ENCODE data around the gene EIF4E1B.

EIF4E1B gene

DNA sequence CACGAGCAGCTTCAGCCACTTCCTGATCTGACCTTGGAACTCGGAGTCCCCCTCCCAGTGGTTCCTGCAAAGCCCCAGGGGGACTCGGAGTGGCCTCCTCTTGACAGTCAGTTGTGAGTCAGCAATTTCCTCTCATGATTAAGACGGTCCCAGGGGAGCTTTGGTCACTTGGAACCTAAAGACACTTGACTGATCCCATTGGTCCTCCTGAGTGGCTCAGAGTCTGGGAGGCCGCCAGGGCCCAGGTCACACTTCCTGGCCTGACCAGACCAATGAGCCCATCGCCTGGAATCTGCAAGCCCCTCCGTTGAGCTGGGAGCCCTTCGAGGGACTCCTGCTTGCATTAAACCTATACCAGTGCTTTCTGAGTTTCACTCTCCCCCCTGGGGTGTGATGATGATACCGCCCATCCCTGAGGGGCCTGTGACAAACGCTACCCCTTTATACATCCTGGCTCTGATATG is 45.9 kb downstream of the EIF4E1B start:
- DNase-seq (ENCODE audit: low spot score in 2 of 2) = no peak
- Histone ChIP-seq H3K4me3 (no peak overlapping the region), H3K27me3 (ENCODE audit: low read depth) (no peaks in the 10 kb centered on the region; the same call in 1 of the 2 replicates), H3K36me3 (replicated peaks) (no peaks in the 10 kb centered on the region), H3K9me3 (no peaks in the 10 kb centered on the region), H3K4me1 (peaks cover 3% of the 10 kb centered on the region; the same call in 1 of the 2 replicates)
- in situ Hi-C loops (cut with MboI; ENCODE audit: low sequenced_read_pairs) = no loop called here

DNA sequence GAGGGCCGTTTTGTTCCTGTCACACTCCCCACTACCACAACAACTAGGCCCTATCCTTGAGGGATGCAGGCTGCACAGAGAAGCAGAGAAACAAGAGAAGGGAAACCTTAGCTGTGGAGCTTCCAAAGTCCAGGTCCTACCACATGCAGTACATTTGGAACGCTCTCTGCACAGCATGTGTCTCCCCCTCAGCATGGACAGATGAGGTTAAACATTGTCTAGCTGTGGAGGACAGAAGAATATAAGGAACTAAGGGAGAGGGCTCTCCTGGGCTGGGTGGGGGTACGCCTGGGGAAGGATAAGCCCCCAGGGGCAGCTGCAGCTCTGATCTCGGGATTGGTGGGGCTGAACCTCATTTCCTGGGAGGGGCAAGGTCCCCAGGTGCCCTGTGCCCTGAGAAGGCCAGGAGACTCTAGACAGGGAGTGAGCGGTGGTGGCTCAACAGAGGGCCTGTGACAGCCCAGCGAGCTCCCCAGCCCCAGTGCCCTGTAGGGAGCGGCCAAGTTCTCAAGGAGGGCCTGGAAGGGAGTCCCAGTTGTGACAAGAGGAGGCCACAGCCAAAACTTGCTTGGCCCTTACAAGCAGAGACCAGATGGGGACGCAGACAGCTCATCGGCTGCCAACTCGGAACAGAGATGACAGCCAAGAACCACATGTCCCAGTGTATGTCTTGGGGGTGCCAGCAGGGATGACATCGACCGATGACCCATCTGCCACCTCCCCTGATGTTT is 46.9 kb downstream of the EIF4E1B start:
- peaks cover 7% of the 10 kb centered on the region; the same call in 1 of the 2 replicates for H3K27me3 ChIP-seq (ENCODE audit: low read depth)
- no peak overlapping the region for H3K4me3 ChIP-seq
- no peaks in the 10 kb centered on the region for H3K36me3 ChIP-seq (replicated peaks)
- peaks cover 2% of the 10 kb centered on the region; the same call in 1 of the 2 replicates for H3K4me1 ChIP-seq
- DNase-seq (ENCODE audit: low spot score in 2 of 2) = no peak
- H3K9me3 ChIP-seq = no peaks in the 10 kb centered on the region
- in situ Hi-C loops (cut with MboI; ENCODE audit: low sequenced_read_pairs) = no loop called here

DNA sequence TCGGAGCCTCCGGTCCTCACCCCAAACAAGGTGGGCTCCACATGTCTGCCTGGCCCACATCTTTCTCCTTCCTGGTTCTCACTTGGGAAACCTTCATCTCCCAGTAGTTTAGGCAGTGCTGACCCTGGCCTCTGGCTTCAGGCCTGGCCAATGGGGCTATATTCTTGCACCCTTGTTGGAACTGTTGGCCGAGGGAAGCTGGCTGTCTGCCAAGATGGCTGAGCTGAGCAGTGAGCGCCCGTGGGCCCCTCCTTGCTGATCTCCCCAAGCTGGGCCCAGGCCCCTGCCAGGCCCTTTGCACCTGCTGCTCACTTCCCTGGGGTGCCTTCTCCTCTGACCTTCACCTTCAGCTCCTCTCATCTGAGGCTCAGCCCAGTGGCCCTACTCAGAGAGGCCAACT is 48.1 kb downstream of the EIF4E1B start:
- no peak for DNase-seq (ENCODE audit: low spot score in 2 of 2)
- H3K9me3 ChIP-seq = no peaks in the 10 kb centered on the region
- peaks cover 14% of the 10 kb centered on the region; the same call in 1 of the 2 replicates for H3K27me3 ChIP-seq (ENCODE audit: low read depth)
- no peaks in the 10 kb centered on the region for H3K4me1 ChIP-seq
- no peak overlapping the region for H3K4me3 ChIP-seq
- H3K36me3 ChIP-seq (replicated peaks) = no peaks in the 10 kb centered on the region
- in situ Hi-C loops (cut with MboI; ENCODE audit: low sequenced_read_pairs) = no loop called here

DNA sequence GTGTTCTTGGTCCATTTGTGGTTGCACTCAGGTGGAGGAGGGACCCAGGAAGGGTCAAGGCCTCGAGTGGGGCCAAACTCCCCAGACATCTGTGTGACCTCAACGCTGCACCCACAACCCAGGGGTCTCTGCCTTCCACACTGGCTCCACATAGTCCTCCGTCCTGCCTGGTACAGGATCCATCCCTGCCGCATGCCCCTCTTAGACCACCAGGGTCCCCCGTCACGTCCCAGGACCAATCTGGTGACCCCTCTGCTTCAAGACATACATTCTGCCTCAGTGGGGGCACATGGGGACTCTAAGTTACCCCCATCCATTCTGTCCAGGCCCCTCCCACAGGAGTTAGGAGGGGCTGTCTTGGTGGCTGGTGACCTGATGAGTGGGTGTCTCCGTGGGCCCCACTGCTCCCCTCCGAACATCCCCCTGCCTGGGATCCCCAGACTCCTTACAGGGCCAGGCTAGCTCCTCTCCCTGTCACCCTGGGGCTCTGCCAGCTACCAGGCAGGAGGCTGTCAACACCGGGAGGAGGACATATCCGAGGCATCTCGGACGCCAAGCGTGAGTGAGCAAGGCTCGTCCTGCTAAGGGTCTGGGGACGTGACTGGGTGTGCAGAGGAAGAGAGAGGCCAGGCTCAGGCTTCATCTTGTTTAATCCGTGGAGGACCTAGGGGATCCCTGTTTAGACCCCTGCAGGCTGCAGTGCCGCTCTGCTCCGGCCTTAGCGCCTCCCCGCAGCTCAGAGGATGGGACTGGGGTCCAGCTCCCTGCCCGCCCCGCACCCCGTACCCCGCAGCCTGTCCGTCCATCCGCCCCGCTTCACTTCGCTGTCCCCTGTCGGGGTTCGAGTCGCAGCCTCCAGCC is 49.1 kb downstream of the EIF4E1B start:
- Histone ChIP-seq H3K9me3 (no peaks in the 10 kb centered on the region), H3K4me3 (no peak overlapping the region), H3K4me1 (no peaks in the 10 kb centered on the region), H3K36me3 (replicated peaks) (no peaks in the 10 kb centered on the region), H3K27me3 (ENCODE audit: low read depth) (peaks cover 16% of the 10 kb centered on the region; the same call in 1 of the 2 replicates)
- no peak for DNase-seq (ENCODE audit: low spot score in 2 of 2)
- in situ Hi-C loops (cut with MboI; ENCODE audit: low sequenced_read_pairs) = no loop called here

DNA sequence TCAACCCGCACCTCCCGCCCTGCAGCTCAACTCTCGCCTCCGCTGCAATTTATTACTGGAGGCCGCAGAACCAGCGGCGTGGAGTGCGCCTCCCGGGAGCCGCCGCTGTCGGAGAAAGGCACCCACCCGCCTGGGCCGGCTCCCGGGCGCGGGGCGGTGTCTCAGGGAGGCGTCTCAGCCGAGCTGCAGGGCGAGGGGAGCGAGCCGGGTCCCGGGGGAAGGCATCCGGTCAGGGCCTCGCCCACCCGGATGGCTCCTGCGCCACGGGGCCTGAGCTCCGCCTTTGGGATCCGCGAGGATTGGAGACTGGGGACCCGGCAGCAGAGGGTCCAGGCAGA is 49.7 kb downstream of the EIF4E1B start:
- H3K9me3 ChIP-seq = no peaks in the 10 kb centered on the region
- no peaks in the 10 kb centered on the region for H3K36me3 ChIP-seq (replicated peaks)
- peaks cover 16% of the 10 kb centered on the region; the same call in 1 of the 2 replicates for H3K27me3 ChIP-seq (ENCODE audit: low read depth)
- no peak for DNase-seq (ENCODE audit: low spot score in 2 of 2)
- in situ Hi-C loops (cut with MboI; ENCODE audit: low sequenced_read_pairs) = no loop called here
- no peak overlapping the region for H3K4me3 ChIP-seq
- no peaks in the 10 kb centered on the region for H3K4me1 ChIP-seq

DNA sequence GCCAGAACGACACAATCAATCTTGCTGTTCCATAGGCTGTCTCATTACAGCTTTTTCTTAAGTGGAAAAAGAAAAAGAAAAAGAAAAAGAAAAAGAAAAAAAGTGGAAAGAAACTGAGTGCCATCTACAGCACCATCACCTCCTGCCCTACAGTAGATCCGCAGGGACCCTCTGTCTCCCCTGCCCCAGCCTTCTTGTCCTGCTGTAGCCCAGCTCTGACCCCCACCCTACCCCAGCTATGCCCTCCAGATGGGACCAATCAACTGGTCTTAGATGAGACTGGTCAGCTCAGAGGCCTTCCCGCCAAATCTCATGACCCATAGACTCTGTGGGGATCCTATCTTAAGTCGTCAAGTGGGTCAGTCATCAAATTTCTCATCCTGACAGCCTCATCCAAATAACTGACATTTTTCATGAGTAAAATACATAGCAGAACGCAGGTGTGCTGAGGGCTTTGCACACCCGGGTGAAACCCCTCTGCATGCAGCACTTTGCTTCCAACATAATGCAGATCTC is 51.6 kb downstream of the EIF4E1B start:
- in situ Hi-C loops (cut with MboI; ENCODE audit: low sequenced_read_pairs) = no loop called here
- Histone ChIP-seq H3K9me3 (no peaks in the 10 kb centered on the region; the same call in 1 of the 2 replicates), H3K4me1 (no peaks in the 10 kb centered on the region), H3K4me3 (no peak overlapping the region), H3K36me3 (replicated peaks) (no peaks in the 10 kb centered on the region), H3K27me3 (ENCODE audit: low read depth) (peaks cover 19% of the 10 kb centered on the region; the same call in 1 of the 2 replicates)
- DNase-seq (ENCODE audit: low spot score in 2 of 2) = no peak

DNA sequence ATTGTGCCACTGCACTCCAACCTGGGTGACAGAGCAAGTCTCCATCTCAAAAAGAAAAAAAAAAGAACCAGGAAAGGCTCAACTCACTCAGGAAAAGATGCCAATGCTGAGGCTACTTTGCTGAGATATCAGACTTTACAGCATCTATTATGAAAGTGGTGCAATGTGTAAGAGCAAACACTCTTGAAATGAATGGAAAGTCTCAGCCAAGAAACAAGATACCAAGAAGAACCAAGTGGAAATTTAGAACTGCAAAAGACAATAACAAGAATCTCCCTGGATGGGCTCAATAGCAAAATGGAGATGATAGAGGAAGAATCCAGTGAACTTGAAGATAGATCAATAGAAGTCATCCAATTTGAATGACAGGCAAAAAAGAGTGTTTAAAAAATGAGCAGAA is 54.5 kb downstream of the EIF4E1B start:
- DNase-seq (ENCODE audit: low spot score in 2 of 2) = no peak
- Histone ChIP-seq H3K4me1 (peaks cover 2% of the 10 kb centered on the region; the same call in 1 of the 2 replicates), H3K4me3 (no peak overlapping the region), H3K36me3 (replicated peaks) (no peaks in the 10 kb centered on the region), H3K9me3 (no peaks in the 10 kb centered on the region; the same call in none of the 2 replicates), H3K27me3 (ENCODE audit: low read depth) (peaks cover 19% of the 10 kb centered on the region; the same call in 1 of the 2 replicates)
- in situ Hi-C loops (cut with MboI; ENCODE audit: low sequenced_read_pairs) = no loop called here

DNA sequence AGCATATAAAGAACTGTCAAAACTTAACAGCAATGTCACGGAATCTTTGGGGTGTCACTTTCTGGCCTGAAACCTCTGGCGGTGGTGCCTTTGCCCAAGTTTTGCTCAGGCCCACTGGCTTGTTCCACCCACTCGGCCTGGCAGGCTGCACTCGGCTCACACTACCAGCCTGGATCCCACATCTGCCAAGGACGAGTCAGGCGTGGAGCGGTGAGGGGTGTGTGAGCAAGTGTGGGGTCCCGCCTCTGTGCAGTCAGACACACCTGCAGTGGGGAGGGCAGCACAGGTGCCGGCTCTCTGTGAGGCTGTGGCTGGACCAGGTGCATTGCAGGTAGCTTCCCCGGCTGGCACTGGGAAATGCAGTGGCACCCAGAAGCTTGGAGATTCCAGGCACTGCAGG is 56.8 kb downstream of the EIF4E1B start:
- Histone ChIP-seq H3K4me1 (peaks cover 2% of the 10 kb centered on the region; the same call in 1 of the 2 replicates), H3K36me3 (replicated peaks) (no peaks in the 10 kb centered on the region), H3K9me3 (no peaks in the 10 kb centered on the region; the same call in none of the 2 replicates), H3K27me3 (ENCODE audit: low read depth) (peaks cover 12% of the 10 kb centered on the region; the same call in 1 of the 2 replicates), H3K4me3 (no peak overlapping the region)
- DNase-seq (ENCODE audit: low spot score in 2 of 2) = no peak
- in situ Hi-C loops (cut with MboI; ENCODE audit: low sequenced_read_pairs) = no loop called here

DNA sequence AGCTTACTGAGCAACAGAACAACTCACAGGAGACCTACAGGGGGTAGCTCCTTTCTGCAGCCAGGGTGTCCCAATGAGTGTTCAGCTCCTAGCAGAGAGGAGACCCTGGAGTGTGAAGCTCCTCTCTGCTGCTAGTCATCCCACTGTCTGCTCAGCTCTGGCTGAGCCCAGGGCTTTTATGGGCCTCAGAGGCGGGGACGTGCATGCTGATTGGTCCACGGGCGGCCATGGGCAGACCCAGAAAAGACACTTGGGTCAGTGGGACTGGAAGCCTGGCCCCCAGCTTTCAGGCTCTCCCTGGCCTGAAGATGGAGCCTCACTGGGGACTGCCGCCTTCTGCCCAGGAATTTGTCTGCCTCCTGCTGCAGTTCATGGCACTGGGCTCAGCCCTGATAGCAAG is 57.4 kb downstream of the EIF4E1B start:
- H3K9me3 ChIP-seq = no peaks in the 10 kb centered on the region; the same call in none of the 2 replicates
- peaks cover 7% of the 10 kb centered on the region; the same call in 1 of the 2 replicates for H3K27me3 ChIP-seq (ENCODE audit: low read depth)
- H3K4me3 ChIP-seq = no peak overlapping the region
- DNase-seq (ENCODE audit: low spot score in 2 of 2) = no peak
- in situ Hi-C loops (cut with MboI; ENCODE audit: low sequenced_read_pairs) = no loop called here
- H3K4me1 ChIP-seq = peaks cover 2% of the 10 kb centered on the region; the same call in 1 of the 2 replicates
- H3K36me3 ChIP-seq (replicated peaks) = no peaks in the 10 kb centered on the region

DNA sequence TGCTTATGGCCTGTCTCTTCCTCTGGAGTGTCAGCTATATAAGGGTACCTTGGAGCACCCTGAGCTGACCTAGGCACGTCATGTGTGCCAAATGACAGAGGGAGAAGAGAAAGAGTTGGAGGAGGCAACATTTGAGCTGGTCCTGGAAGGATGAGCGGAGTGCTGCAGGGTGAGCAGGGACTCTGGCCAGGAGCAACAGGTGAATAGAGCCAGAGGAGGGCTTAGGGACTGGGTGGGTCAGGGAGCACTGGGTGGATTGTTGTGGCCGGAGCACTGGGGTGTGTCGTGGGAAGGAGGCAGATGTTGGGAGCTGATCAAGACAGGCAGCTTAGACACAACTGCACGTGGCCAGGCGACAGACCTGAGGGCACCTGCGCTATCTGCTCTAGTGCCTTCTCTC is 60.4 kb downstream of the EIF4E1B start:
- H3K27me3 ChIP-seq (ENCODE audit: low read depth) = peaks cover 29% of the 10 kb centered on the region
- H3K4me3 ChIP-seq = no peak overlapping the region
- DNase-seq (ENCODE audit: low spot score in 2 of 2) = no peak
- in situ Hi-C loops (cut with MboI; ENCODE audit: low sequenced_read_pairs) = no loop called here
- peaks cover 2% of the 10 kb centered on the region; the same call in 1 of the 2 replicates for H3K4me1 ChIP-seq
- H3K36me3 ChIP-seq (replicated peaks) = no peaks in the 10 kb centered on the region
- no peaks in the 10 kb centered on the region; the same call in none of the 2 replicates for H3K9me3 ChIP-seq

DNA sequence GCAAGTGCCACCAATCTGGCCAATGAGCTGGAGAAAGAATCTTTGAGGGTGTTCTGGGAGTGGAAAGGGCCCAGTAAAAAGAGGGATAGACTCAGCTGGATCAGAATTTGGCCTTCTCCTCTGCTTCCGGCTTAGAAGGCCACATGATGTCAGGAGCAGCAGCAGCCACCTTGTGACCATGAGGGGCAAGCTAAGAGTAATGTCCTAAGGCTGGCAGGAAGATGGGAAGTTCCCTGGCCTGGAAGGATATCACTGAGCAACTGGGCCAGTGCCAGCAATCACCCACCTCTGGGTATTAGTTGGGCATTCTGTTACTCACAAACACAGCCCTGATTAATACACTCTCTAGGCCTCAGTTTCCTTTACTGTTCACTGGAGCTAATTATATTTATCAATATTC is 61.0 kb downstream of the EIF4E1B start:
- no peak for DNase-seq (ENCODE audit: low spot score in 2 of 2)
- in situ Hi-C loops (cut with MboI; ENCODE audit: low sequenced_read_pairs) = no loop called here
- Histone ChIP-seq H3K4me1 (peaks cover 2% of the 10 kb centered on the region; the same call in 1 of the 2 replicates), H3K27me3 (ENCODE audit: low read depth) (peaks cover 31% of the 10 kb centered on the region), H3K36me3 (replicated peaks) (no peaks in the 10 kb centered on the region), H3K4me3 (no peak overlapping the region), H3K9me3 (no peaks in the 10 kb centered on the region; the same call in none of the 2 replicates)

DNA sequence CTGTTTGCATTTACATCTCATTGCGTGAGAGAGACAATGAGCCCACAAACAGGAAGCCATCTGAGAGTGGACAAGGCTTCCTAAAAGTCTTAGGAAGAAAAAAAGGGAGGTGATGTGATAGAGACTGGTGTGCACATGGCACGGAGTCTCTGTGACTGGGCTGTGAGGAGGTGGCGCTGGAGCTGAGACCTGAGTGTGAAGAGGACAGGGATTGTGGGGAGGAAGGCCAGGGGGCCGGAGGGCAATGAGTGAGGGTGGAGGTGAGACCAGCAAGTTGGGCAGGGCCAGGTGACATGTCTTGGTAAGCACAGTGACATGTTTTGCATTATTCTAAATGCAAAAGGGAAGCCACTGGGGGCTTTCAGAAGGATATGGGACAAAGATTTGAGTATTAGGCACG is 61.9 kb downstream of the EIF4E1B start:
- Histone ChIP-seq H3K27me3 (ENCODE audit: low read depth) (peaks cover 36% of the 10 kb centered on the region), H3K4me3 (no peak overlapping the region), H3K36me3 (replicated peaks) (no peaks in the 10 kb centered on the region), H3K9me3 (no peaks in the 10 kb centered on the region; the same call in none of the 2 replicates), H3K4me1 (peaks cover 2% of the 10 kb centered on the region; the same call in 1 of the 2 replicates)
- in situ Hi-C loops (cut with MboI; ENCODE audit: low sequenced_read_pairs) = no loop called here
- DNase-seq (ENCODE audit: low spot score in 2 of 2) = no peak

DNA sequence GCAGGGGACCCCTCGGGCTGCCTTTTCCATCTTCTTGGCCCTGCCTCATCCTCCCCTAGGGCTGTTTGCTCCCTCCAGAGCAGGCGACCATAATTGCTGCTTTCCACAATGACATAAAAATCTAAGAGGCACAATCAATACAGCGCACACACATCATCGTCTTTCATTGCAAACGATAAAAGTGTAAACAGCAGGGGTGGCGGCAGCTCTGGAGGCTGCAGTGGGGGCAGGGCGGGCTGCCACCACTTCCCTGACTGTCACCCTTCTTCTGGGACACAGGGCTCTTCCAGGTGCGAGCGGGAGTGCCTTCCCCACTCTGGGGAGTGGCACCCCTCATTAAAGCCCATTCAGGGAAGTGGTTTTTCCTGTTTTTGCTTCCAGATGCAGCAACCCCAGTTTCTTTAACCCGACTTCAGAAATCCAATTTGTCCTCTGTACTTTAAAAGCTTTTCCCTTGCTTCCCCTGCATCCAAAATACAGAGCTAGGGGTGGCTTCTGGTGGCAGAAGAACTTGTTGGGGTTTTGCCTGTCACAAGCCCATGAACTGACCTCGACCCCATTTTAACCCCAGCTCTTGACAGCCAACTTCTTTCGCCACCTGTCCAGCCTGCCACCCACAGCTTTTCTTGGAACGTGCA is 62.5 kb downstream of the EIF4E1B start:
- H3K4me3 ChIP-seq = no peak overlapping the region
- peaks cover 2% of the 10 kb centered on the region; the same call in 1 of the 2 replicates for H3K4me1 ChIP-seq
- in situ Hi-C loops (cut with MboI; ENCODE audit: low sequenced_read_pairs) = no loop called here
- peaks cover 36% of the 10 kb centered on the region for H3K27me3 ChIP-seq (ENCODE audit: low read depth)
- no peak for DNase-seq (ENCODE audit: low spot score in 2 of 2)
- H3K9me3 ChIP-seq = no peaks in the 10 kb centered on the region; the same call in none of the 2 replicates
- H3K36me3 ChIP-seq (replicated peaks) = no peaks in the 10 kb centered on the region
